ENCODE results near the gene NSUN2. TPM values are rescaled to one million over a fixed set of nuclear protein-coding genes. Genes with fewer than 3 reads are reported as not detected.

The NSUN2 gene
- total RNA-seq, 1 experiment from 2014 or later, result 90.7 TPM

DNA sequence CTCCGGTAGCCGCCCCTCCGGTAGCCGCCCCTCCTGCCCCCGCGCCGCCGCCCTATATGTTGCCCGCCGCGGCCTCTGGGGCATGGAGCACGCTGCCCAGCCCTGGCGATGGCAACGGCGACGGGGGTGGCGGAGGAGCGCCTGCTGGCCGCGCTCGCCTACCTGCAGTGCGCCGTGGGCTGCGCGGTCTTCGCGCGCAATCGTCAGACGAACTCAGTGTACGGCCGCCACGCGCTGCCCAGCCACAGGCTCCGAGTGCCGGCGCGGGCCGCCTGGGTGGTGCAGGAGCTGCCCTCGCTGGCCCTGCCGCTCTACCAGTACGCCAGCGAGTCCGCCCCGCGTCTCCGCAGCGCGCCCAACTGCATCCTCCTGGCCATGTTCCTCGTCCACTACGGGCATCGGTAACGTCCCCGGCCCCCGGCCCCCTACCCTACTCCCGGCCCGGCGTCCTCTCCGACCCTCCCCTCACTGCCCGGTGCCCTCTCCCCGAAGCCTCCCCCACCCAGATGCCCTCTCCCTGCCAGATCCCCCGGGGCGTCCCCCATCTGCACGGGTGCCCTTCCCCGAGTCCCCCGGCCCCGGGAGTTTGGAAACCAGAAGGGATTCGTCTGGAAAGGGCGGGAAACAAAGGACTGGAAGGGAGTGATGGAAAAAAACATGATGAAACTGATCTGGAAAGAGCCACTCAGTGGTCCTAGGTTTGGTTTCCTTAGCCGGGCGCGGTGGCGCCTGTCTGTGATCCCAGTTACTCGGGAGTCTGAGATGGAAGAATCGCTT is 813 bp upstream of the NSUN2 start:
- Mint-ChIP-seq H3K27me3 (ENCODE audit: unreplicated experiment) (no peaks in the 10 kb centered on the region), H3K9me3 (ENCODE audit: low read depth, unreplicated experiment) (no peaks in the 10 kb centered on the region), H3K4me3 (ENCODE audit: low read depth, unreplicated experiment) (peak overlapping the region; percentile 88), H3K36me3 (ENCODE audit: insufficient read depth, unreplicated experiment) (peaks cover 57% of the 10 kb centered on the region), H3K27ac (ENCODE audit: unreplicated experiment) (peak overlapping the region; percentile 33), H3K4me1 (ENCODE audit: low read depth, unreplicated experiment) (peaks cover 30% of the 10 kb centered on the region)
- CTCF ChIA-PET, result interaction anchor here (1.3 to 1.5 kb wide), 2 partner anchors 79 to 112 kb away, joined by 3 to 7 read pairs; partner anchors contain the start of gene TENT4A
- no TSS peak for BruUV-seq (replicated peaks)
- peak; percentile 45 for DNase-seq
- intact Hi-C loops (cut with micrococcal nuclease; ENCODE audit: unreplicated experiment), result loop anchor here (2.0 kb wide), 2 partner anchors 79 to 111 kb away; partner anchors contain the start of gene TENT4A
- TF ChIP-seq, protein P1, sequence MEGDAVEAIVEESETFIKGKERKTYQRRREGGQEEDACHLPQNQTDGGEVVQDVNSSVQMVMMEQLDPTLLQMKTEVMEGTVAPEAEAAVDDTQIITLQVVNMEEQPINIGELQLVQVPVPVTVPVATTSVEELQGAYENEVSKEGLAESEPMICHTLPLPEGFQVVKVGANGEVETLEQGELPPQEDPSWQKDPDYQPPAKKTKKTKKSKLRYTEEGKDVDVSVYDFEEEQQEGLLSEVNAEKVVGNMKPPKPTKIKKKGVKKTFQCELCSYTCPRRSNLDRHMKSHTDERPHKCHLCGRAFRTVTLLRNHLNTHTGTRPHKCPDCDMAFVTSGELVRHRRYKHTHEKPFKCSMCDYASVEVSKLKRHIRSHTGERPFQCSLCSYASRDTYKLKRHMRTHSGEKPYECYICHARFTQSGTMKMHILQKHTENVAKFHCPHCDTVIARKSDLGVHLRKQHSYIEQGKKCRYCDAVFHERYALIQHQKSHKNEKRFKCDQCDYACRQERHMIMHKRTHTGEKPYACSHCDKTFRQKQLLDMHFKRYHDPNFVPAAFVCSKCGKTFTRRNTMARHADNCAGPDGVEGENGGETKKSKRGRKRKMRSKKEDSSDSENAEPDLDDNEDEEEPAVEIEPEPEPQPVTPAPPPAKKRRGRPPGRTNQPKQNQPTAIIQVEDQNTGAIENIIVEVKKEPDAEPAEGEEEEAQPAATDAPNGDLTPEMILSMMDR (IDR thresholded peaks at IDR 0.05; ENCODE audit: unreplicated experiment), result no peak

DNA sequence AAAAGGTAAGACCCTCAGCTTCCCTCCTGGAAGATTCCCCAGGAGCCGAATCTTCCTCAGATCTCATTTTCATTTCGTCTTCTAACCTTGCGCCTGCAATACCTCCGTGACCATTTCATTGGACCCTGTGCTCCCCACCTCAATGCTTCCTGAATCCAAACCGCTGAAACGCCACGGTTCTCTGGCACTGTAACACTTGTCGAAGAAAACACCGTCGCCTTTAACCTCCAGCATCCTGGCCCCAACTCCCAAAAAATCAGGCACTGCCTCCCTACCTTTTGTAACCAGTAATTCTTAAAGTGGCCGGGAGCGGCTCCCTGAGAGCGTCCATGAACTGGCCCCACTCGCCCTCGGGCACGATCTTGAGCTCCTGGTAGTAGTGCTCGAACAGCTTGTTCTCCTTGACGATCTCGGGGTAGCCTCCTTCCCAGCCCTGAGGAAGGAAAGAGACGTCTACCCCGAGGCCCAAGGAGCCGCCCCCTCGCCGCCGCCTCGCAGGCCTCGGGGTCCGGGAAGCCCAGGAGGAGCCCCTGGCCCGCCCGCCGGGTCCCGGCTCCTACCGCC is 438 bp downstream of the NSUN2 start:
- peak overlapping the region; percentile 88 for H3K4me3 Mint-ChIP-seq (ENCODE audit: low read depth, unreplicated experiment)
- intact Hi-C loops (cut with micrococcal nuclease; ENCODE audit: unreplicated experiment), result loop anchor here (2.0 kb wide), 2 partner anchors 80 to 112 kb away; partner anchors contain the start of gene TENT4A
- peaks cover 28% of the 10 kb centered on the region for H3K4me1 Mint-ChIP-seq (ENCODE audit: low read depth, unreplicated experiment)
- DNase-seq, result no peak
- peak overlapping the region; percentile 99 for H3K27ac Mint-ChIP-seq (ENCODE audit: unreplicated experiment)
- H3K9me3 Mint-ChIP-seq (ENCODE audit: low read depth, unreplicated experiment), result no peaks in the 10 kb centered on the region
- peaks cover 59% of the 10 kb centered on the region for H3K36me3 Mint-ChIP-seq (ENCODE audit: insufficient read depth, unreplicated experiment)
- TF ChIP-seq, protein P1 (IDR thresholded peaks at IDR 0.05; ENCODE audit: unreplicated experiment), result no peak
- no peaks in the 10 kb centered on the region for H3K27me3 Mint-ChIP-seq (ENCODE audit: unreplicated experiment)
- no TSS peak for BruUV-seq (replicated peaks)
- CTCF ChIA-PET, result interaction anchor here (0.6 to 1.5 kb wide), 5 partner anchors 20 to 622 kb away, joined by 3 to 7 read pairs (median 3); partner anchors contain the start of gene TENT4A

DNA sequence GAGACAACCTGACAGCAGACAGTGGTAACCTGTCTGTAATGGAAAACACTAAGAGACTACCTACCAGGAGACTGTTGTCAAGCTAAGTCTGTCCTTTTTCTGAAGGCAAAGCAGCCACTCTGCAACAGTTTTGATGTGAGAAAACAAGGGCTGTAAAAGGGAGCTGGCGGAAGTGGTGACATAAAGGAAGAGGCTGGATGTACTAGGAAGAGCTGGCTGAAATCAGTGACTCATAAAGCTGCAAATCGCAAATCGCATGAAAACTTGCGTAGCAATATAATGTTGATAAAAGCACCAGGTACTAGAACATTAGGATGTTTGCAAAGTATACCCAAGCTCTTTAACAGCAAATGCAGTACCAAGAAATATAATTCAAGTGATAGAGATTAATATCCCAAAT is 1.4 kb downstream of the NSUN2 start:
- TSS peak; percentile 14 for BruUV-seq (replicated peaks)
- Mint-ChIP-seq H3K4me3 (ENCODE audit: low read depth, unreplicated experiment) (peak overlapping the region; percentile 88), H3K27ac (ENCODE audit: unreplicated experiment) (no peak overlapping the region), H3K27me3 (ENCODE audit: unreplicated experiment) (no peaks in the 10 kb centered on the region), H3K36me3 (ENCODE audit: insufficient read depth, unreplicated experiment) (peaks cover 64% of the 10 kb centered on the region), H3K4me1 (ENCODE audit: low read depth, unreplicated experiment) (peaks cover 18% of the 10 kb centered on the region), H3K9me3 (ENCODE audit: low read depth, unreplicated experiment) (no peaks in the 10 kb centered on the region)
- TF ChIP-seq, protein P1 (IDR thresholded peaks at IDR 0.05; ENCODE audit: unreplicated experiment), result no peak
- intact Hi-C loops (cut with micrococcal nuclease; ENCODE audit: unreplicated experiment), result no loop called here
- CTCF ChIA-PET, result no interaction called here
- DNase-seq, result no peak

DNA sequence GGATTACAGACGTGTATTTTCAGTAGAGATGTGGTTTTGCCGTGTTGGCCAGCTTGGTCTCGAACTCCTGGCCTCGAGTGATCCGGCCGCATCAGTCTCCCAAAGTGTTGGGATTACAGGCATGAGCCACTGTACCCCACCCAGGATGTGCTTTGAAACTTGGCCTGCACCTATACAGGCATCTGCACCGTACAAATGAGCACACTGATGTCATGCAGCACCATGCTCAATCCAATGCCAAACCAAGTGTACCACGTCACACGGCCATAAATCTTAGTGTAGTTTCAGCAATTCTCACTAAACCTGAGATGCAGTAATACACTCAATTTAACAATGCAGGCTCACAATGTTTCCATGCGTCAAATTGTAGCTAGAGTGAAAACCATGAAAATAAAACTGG is 6.3 kb downstream of the NSUN2 start:
- intact Hi-C loops (cut with micrococcal nuclease; ENCODE audit: unreplicated experiment), result no loop called here
- TF ChIP-seq, protein P1 (IDR thresholded peaks at IDR 0.05; ENCODE audit: unreplicated experiment), result no peak
- Mint-ChIP-seq H3K4me1 (ENCODE audit: low read depth, unreplicated experiment) (peaks cover 8% of the 10 kb centered on the region), H3K27ac (ENCODE audit: unreplicated experiment) (no peak overlapping the region), H3K27me3 (ENCODE audit: unreplicated experiment) (no peaks in the 10 kb centered on the region), H3K36me3 (ENCODE audit: insufficient read depth, unreplicated experiment) (peaks cover 75% of the 10 kb centered on the region), H3K4me3 (ENCODE audit: low read depth, unreplicated experiment) (no peak overlapping the region), H3K9me3 (ENCODE audit: low read depth, unreplicated experiment) (peaks cover 3% of the 10 kb centered on the region)
- DNase-seq, result no peak
- no TSS peak for BruUV-seq (replicated peaks)
- CTCF ChIA-PET, result no interaction called here
